Measurements from ENCODE around the gene CD28.

CD28 gene

GRCh38 chr2:203704430-203704829, 2.0 kb upstream of the CD28 start:
- no peak for TF ChIP-seq CTCF (conservative IDR thresholded peaks at IDR 0.05; ENCODE audit: low read length)
- H3K4me3 ChIP-seq (ENCODE audit: low read length): no peak overlapping the region
- no peak for DNase-seq (ENCODE audit: low read depth)

GRCh38 chr2:203705178-203705577, 1.3 kb upstream of the CD28 start:
- TF ChIP-seq CTCF (conservative IDR thresholded peaks at IDR 0.05; ENCODE audit: low read length): no peak
- no peak for DNase-seq (ENCODE audit: low read depth)
- H3K4me3 ChIP-seq (ENCODE audit: low read length): no peak overlapping the region

GRCh38 chr2:203707530-203707929, 1.1 kb downstream of the CD28 start:
- TF ChIP-seq CTCF (conservative IDR thresholded peaks at IDR 0.05; ENCODE audit: low read length): no peak
- H3K4me3 ChIP-seq (ENCODE audit: low read length): no peak overlapping the region
- DNase-seq (ENCODE audit: low read depth): no peak

GRCh38 chr2:203708846-203709396, 2.5 kb downstream of the CD28 start:
- no peak for DNase-seq (ENCODE audit: low read depth)

GRCh38 chr2:203709416-203710040, 3.1 kb downstream of the CD28 start:
- no peak for TF ChIP-seq CTCF (conservative IDR thresholded peaks at IDR 0.05; ENCODE audit: low read length)
- H3K4me3 ChIP-seq (ENCODE audit: low read length): no peak overlapping the region
- DNase-seq (ENCODE audit: low read depth): no peak

More at GRCh38 chr2:203708846-203709396, 2.5 kb downstream of the CD28 start:
- H3K4me3 ChIP-seq (ENCODE audit: low read length): no peak overlapping the region
- TF ChIP-seq CTCF (conservative IDR thresholded peaks at IDR 0.05; ENCODE audit: low read length): no peak

- no peak for TF ChIP-seq CTCF (conservative IDR thresholded peaks at IDR 0.05; ENCODE audit: low read length)
- DNase-seq (ENCODE audit: low read depth): no peak
- no peak overlapping the region for H3K4me3 ChIP-seq (ENCODE audit: low read length)
Observed at GRCh38 chr2:203710226-203710625, 3.8 kb downstream of the CD28 start.

- no peak overlapping the region for H3K4me3 ChIP-seq (ENCODE audit: low read length)
- DNase-seq (ENCODE audit: low read depth): no peak
- TF ChIP-seq CTCF (conservative IDR thresholded peaks at IDR 0.05; ENCODE audit: low read length): no peak
Observed at GRCh38 chr2:203710952-203711351, 4.5 kb downstream of the CD28 start.

All from AG10803 (cell line).